Brain microvascular endothelial cell (primary cell): ENCODE measurements around the gene NPLOC4.
"Not testable (repeated sequence)": the region's sequence is repeated elsewhere in the genome, so short reads cannot be mapped to it uniquely, and the experiment has no call there.

Source experiments
- DNase-seq: peaks from one replicate; pipeline ENCODE4 v3.0.0-alpha.2; 2020
- H3K27ac ChIP-seq: fragments of 250-450 bp; sonication (Bioruptor Pico); 2 replicates; pipeline ENCODE4 v1.5.1; 2020; ENCODE audit warnings: mild to moderate bottlenecking, moderate library complexity
- H3K27me3 ChIP-seq: fragments of 250-450 bp; sonication (Bioruptor Pico); replicated peaks from 2 replicates; pipeline ENCODE4 v1.5.1; 2020; ENCODE audit warnings: mild to moderate bottlenecking
- H3K36me3 ChIP-seq: fragments of 250-450 bp; sonication (Bioruptor Pico); replicated peaks from 2 replicates; pipeline ENCODE4 v1.5.1; 2020; ENCODE audit warnings: mild to moderate bottlenecking
- H3K4me3 ChIP-seq: 2 replicates; pipeline ENCODE4 v1.5.1; 2011; ENCODE audit warnings: low read depth, mild to moderate bottlenecking, control low read depth, low read length, moderate library complexity
- CTCF ChIP-seq: IDR thresholded peaks from 2 replicates; pipeline ENCODE4 v1.5.1; 2011; ENCODE audit warnings: low read depth, mild to moderate bottlenecking, moderate library complexity, low read length, control low read depth, inconsistent platforms; ENCODE audit errors: missing control alignments
- in situ Hi-C: cut with HindIII; loops from 2 replicates; pipeline ENCODE4 v1.10.0; 2017; ENCODE audit warnings: low sequenced_read_pairs, low pct_ligation_motif_present

NPLOC4 gene

DNA sequence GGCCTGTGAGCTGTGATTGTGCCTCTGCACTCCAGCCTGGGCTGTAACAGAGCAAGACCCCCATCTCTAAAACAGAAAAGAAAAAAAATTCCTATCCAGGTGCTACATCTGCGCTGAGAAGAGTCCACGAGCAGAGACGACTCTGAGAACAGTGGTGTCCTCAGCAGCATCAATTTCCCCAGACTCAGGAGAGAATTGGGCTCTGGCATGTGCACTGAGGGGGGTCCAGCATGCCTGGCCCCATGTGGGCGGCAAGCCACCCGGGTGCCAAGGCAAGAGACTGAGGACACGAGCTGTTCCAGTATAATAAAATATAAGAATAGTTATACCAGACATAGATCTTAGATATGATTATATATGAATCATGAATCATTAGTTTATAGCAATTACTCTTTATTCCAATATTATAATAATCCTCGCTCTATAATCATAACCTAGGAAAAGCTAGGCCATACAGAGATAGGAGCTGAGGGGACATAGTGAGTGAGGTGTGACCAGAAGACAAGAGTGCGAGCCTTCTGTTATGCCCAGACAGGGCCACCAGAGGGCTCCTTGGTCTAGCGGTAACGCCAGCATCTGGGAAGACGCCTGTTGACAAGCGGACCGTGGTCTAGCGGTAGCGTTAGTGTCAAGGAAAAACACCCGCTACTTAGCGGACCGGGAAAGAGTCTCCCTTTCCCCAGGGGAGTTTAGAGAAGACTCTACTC is 38.8 kb upstream of the NPLOC4 start:
- DNase-seq, result peak; percentile 52
- H3K27me3 ChIP-seq, in situ Hi-C loops, H3K4me3 ChIP-seq, H3K27ac ChIP-seq: not testable (repeated sequence)
- H3K36me3 ChIP-seq, result peaks cover 35% of the 10 kb centered on the region
- peak; percentile 54 for TF ChIP-seq CTCF

DNA sequence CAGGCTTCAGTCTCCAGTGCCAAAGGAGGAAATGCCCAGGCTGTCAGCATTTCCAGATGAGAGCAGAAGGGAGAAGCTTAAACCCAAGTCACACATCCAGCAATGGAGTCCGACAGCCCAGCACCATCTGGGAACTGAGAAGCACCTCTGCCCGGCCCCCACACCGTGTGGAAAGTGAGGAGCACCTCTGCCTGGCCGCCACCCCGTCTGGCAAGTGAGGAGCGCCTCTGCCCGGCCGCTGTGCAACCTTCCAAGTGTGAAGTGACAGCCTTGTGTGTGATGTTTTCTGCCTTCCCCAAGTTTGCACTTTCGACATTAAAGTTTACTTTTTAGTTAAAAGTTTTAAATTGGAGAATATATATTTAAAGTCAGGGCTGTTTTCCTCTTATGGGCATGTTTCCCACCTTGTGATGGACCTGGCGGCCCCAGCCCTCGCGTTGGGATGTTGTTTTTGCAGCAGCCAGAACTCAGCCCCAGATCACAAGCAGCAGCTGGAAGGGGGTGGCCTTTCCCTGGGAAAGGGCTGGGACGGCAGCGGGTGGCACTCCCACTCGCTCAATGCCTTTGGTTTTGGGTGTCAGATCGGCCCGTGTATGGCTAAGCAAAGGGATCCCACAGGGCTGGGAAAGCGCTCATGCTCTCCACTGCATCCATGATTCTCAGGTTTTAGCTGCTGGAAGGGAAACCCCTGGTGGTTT is 36.8 kb upstream of the NPLOC4 start:
- H3K27ac ChIP-seq, result no peak overlapping the region
- H3K36me3 ChIP-seq, result peaks cover 50% of the 10 kb centered on the region
- H3K4me3 ChIP-seq, result no peak overlapping the region
- H3K27me3 ChIP-seq, result no peaks in the 10 kb centered on the region
- no peak for TF ChIP-seq CTCF
- DNase-seq, result no peak
- in situ Hi-C loops, result no loop called here

GRCh38 chr17:81672954-81673353 is 36.0 kb upstream of the NPLOC4 start:
- H3K27ac ChIP-seq, result no peak overlapping the region
- H3K27me3 ChIP-seq, result no peaks in the 10 kb centered on the region
- H3K4me3 ChIP-seq, result no peak overlapping the region
- in situ Hi-C loops, result no loop called here
- peaks cover 50% of the 10 kb centered on the region for H3K36me3 ChIP-seq
- TF ChIP-seq CTCF, result no peak
- DNase-seq, result no peak

DNA sequence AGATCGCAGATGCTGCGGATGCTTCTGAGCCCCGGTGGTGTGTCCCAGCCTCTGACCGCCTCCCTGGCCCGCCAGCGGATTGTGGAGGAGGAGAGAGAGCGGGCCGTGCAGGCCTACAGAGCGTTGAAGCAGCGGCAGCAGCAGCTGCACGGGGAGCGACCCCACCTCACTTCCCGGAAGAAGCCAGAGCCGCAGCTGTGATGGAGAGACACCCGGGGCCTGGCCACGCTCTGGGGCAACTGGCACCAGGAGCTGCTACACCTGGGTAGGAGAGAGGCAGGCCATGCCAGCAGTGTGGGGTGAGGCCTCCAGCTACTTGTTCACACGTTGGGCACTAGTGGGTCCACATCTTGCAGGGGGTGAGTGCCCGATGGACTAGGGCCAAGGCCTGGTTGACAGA is 35.6 kb upstream of the NPLOC4 start:
- in situ Hi-C loops, result no loop called here
- Histone ChIP-seq H3K36me3 (peaks cover 50% of the 10 kb centered on the region), H3K4me3 (no peak overlapping the region), H3K27me3 (no peaks in the 10 kb centered on the region), H3K27ac (no peak overlapping the region)
- no peak for DNase-seq
- TF ChIP-seq CTCF, result no peak

DNA sequence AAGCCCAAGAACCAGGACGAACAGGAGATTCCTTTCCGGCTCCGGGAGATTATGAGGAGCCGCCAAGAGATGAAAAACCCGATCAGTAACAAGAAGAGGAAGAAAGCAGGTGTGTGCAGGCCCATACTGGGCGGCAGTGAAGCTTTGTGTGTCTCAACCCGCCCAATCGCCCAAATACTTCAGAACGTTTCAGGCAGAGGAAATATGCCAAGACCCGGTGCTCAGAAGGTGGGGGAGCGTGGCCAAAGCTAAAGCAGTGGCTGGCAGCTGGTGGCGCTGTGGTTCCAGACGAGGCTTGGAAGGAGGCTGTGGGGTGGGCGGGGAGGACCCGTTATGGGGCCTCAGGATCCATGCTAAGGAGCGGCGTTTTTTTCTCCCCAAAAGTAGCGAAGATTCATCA is 30.8 kb upstream of the NPLOC4 start:
- no peak overlapping the region for H3K27ac ChIP-seq
- no peak for DNase-seq
- peaks cover 38% of the 10 kb centered on the region for H3K36me3 ChIP-seq
- H3K4me3 ChIP-seq, result no peak overlapping the region
- in situ Hi-C loops, result no loop called here
- TF ChIP-seq CTCF, result no peak
- H3K27me3 ChIP-seq, result no peaks in the 10 kb centered on the region
